ENCODE measurements around the gene ACTMAP.
"Not testable (repeated sequence)": the region's sequence is repeated elsewhere in the genome, so short reads cannot be mapped to it uniquely, and the experiment has no call there.

ACTMAP gene

GRCh38 chr19:40775632-40776022 is 25.4 kb upstream of the ACTMAP start:
- no peak for DNase-seq

GRCh38 chr19:40774916-40775631 is 24.8 kb upstream of the ACTMAP start, which contains the start of gene MIA:
MIA (plus strand) TSS chr19:40775521; CDS start chr19:40775543, 22 bp downstream.
- no peak for DNase-seq

- DNase-seq, result peak; percentile 15 to 51
Measured at GRCh38 chr19:40771101-40771862, 21.0 kb upstream of the ACTMAP start.

GRCh38 chr19:40768869-40769268 is 18.6 kb upstream of the ACTMAP start:
- DNase-seq, result no peak

GRCh38 chr19:40766385-40766784 is 16.1 kb upstream of the ACTMAP start:
- not testable (repeated sequence) for DNase-seq

- no peak for DNase-seq
Measured at GRCh38 chr19:40763963-40764362, 13.7 kb upstream of the ACTMAP start.

- DNase-seq, result no peak
Measured at GRCh38 chr19:40763526-40763925, 13.2 kb upstream of the ACTMAP start.

- DNase-seq, result no peak
Measured at GRCh38 chr19:40762754-40763470, 12.6 kb upstream of the ACTMAP start.

GRCh38 chr19:40759352-40759751 is 9.1 kb upstream of the ACTMAP start:
- DNase-seq, result no peak

GRCh38 chr19:40758491-40758890 is 8.2 kb upstream of the ACTMAP start:
- DNase-seq, result no peak

GRCh38 chr19:40756502-40757110 is 6.3 kb upstream of the ACTMAP start:
- peak in 1 of 2 donors; percentile 19 for DNase-seq

GRCh38 chr19:40755791-40756190 is 5.5 kb upstream of the ACTMAP start:
- no peak for DNase-seq

- no peak for DNase-seq
Measured at GRCh38 chr19:40755248-40755624, 5.0 kb upstream of the ACTMAP start.

GRCh38 chr19:40754611-40755247 is 4.5 kb upstream of the ACTMAP start:
- DNase-seq, result peak; percentile 30 to 34

- no peak for DNase-seq
Measured at GRCh38 chr19:40752257-40752781, 2.0 kb upstream of the ACTMAP start.

GRCh38 chr19:40750874-40751537 is 729 bp upstream of the ACTMAP start, which contains the start of gene SNRPA:
SNRPA (plus strand) TSS chr19:40751203; CDS start chr19:40751409, 206 bp downstream.
- DNase-seq, result peak; percentile 95 to 97

- no peak for DNase-seq
Measured at GRCh38 chr19:40747536-40747935, 2.7 kb downstream of the ACTMAP start.

- no peak for DNase-seq
Measured at GRCh38 chr19:40745402-40745780, 4.9 kb downstream of the ACTMAP start.

- peak; percentile 22 to 35 for DNase-seq
Measured at GRCh38 chr19:40744554-40745401, 5.5 kb downstream of the ACTMAP start.

- DNase-seq, result no peak
Measured at GRCh38 chr19:40743926-40744325, 6.4 kb downstream of the ACTMAP start.

GRCh38 chr19:40742886-40743285 is 7.4 kb downstream of the ACTMAP start:
- no peak for DNase-seq

Data from CD4-positive, alpha-beta T cell treated with Interleukin-1 beta for 1 hour (primary cell).